Esophagus squamous epithelium (tissue), 5 donors: Measurements from ENCODE around the gene KDM6B. TPM values are rescaled to one million over a fixed set of nuclear protein-coding genes. Genes with fewer than 3 reads are reported as not detected.

Experiments
- DNase-seq: peaks from one replicate; lab custom pipeline; 2025; lab: John Stamatoyannopoulos, UW
- H3K27ac ChIP-seq, 4 donors: fragments of 200-600 bp; sonication (generic); one replicate each; pipeline ENCODE4 v1.5.1; 2016 to 2019; ENCODE audit warnings: mild to moderate bottlenecking in 1 of 4
- H3K27me3 ChIP-seq, 4 donors: fragments of 200-600 bp; sonication (generic); 1 replicate in 3 of 4; 2 replicates in 1 of 4; pipeline versions ENCODE4 v1.5.1 to v1.6.0; 2017 to 2021; ENCODE audit warnings: antibody characterized with exemption in 1 of 4
- H3K36me3 ChIP-seq, 3 donors: fragments of 200-600 bp; sonication (generic); one replicate each; pipeline ENCODE4 v1.5.1; 2016 to 2019
- H3K4me1 ChIP-seq, 3 donors: fragments of 200-600 bp; sonication (generic); one replicate each; pipeline ENCODE4 v1.5.1; 2017 to 2019
- H3K4me3 ChIP-seq, 4 donors: fragments of 200-600 bp; sonication (generic); 1 replicate in 3 of 4; 2 replicates in 1 of 4; pipeline ENCODE4 v1.5.1; 2016 to 2019; ENCODE audit warnings: mild to moderate bottlenecking in 2 of 4, moderate library complexity in 1 of 4
- H3K9me3 ChIP-seq, 3 donors: fragments of 200-600 bp; sonication (generic); one replicate each; pipeline ENCODE4 v1.5.1; 2016 to 2019
- POLR2A ChIP-seq, 4 donors: fragments of 450-650 bp; IDR thresholded peaks; one replicate each; pipeline ENCODE4 v1.6.1; 2017; ENCODE audit warnings: antibody characterized with exemption in 4 of 4, mild to moderate bottlenecking in 4 of 4, moderate library complexity in 3 of 4
- WGBS, 2 donors: methylation state at CpG; one replicate each; pipeline ENCODE4 v1.1.5; 2018; 5-methylcytosine and 5-hydroxymethylcytosine counted together
- intact Hi-C: fragments of 100-400 bp; cut with DNase I; formaldehyde crosslinking; loops from one replicate; pipeline ENCODE4 v1.15.0; 2022
- total RNA-seq, 4 donors: library from RNA; depleted of rRNA; stranded (reverse); fragments of >200 nt; gene quantifications; one replicate each; pipeline ENCODE4 v1.1.0, GENCODE V29; 2016
- TF ChIP-seq, protein P1 (sequence below), 6 experiments: fragments of 450-650 bp in 4 of 6; fragments of 200-600 bp in 2 of 6; sonication (generic) in 2 of 6; IDR thresholded peaks; one replicate each; pipeline ENCODE4 v1.5.1; 2016 to 2019; ENCODE audit warnings: antibody characterized with exemption in 6 of 6, mild to moderate bottlenecking in 4 of 6, moderate library complexity in 4 of 6
- donor health status: DM: yes; HTN: yes; CAD: no.

Gene KDM6B
- total RNA-seq, 4 donors from 2014 or later: 6.7 to 14.6 (median 7.5) TPM

DNA sequence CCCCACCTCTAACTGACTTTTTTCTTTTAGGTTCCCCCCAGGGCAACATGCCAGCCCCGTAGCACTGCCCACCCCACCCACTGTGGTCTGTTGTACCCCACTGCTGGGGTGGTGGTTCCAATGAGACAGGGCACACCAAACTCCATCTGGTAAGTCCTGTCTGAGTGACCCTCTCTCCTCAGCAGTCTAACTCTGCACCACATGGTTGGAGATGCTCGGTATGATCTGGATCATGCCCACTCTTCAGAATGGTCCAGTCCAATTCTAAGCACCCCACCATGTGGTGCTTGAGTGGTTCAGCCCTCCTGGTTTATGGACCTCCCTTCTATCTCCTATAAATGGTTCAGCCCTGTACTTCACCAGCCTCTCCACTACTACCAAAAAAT lies 5.9 kb downstream of the KDM6B start:
- Histone ChIP-seq H3K27ac (peak overlapping the region in 3 of 4 donors; percentile 97 to 99 (median 99)), H3K36me3 (peaks cover 0 to 8% (median 0%) of the 10 kb centered on the region in 3 donors), H3K4me1 (peaks cover 35 to 90% (median 51%) of the 10 kb centered on the region in 3 donors), H3K4me3 (no peak overlapping the region), H3K9me3 (no peaks in the 10 kb centered on the region), H3K27me3 (no peaks in the 10 kb centered on the region)
- TF ChIP-seq, protein P1, sequence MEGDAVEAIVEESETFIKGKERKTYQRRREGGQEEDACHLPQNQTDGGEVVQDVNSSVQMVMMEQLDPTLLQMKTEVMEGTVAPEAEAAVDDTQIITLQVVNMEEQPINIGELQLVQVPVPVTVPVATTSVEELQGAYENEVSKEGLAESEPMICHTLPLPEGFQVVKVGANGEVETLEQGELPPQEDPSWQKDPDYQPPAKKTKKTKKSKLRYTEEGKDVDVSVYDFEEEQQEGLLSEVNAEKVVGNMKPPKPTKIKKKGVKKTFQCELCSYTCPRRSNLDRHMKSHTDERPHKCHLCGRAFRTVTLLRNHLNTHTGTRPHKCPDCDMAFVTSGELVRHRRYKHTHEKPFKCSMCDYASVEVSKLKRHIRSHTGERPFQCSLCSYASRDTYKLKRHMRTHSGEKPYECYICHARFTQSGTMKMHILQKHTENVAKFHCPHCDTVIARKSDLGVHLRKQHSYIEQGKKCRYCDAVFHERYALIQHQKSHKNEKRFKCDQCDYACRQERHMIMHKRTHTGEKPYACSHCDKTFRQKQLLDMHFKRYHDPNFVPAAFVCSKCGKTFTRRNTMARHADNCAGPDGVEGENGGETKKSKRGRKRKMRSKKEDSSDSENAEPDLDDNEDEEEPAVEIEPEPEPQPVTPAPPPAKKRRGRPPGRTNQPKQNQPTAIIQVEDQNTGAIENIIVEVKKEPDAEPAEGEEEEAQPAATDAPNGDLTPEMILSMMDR (IDR thresholded peaks at IDR 0.05): no peak
- TF ChIP-seq POLR2A (IDR thresholded peaks at IDR 0.05): no peak
- intact Hi-C loops: no loop called here
- WGBS, 2 donors: 40 to 54% methylated on average over 1 to 2 of the region's 2 CpGs
- no peak for DNase-seq

DNA sequence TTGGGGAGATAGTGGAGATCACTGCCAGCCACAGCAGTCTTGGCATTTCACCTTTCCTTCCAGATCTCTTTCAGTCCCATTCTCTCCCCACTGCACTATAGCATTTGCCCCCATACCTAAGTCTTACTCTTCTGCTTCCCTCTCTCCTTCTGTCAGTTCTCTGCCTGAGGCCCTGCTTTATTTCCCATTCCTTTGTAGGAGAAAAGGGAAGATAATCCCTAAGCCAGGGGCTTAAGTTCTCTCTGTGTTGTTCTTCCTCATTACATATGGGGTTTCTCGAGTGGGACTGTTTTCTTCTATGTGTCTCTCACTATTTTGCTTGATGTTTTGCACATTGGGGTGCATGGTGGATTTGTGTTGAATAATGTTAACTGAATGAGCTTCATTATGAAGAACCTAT lies 6.4 kb downstream of the KDM6B start:
- H3K27me3 ChIP-seq: no peaks in the 10 kb centered on the region
- no peak for DNase-seq
- H3K9me3 ChIP-seq: no peaks in the 10 kb centered on the region
- WGBS, 2 donors: 17 to 47% methylated on average over 1 of the region's 1 CpG
- peaks cover 41 to 92% (median 57%) of the 10 kb centered on the region in 3 donors for H3K4me1 ChIP-seq
- intact Hi-C loops: no loop called here
- peaks cover 0 to 11% (median 0%) of the 10 kb centered on the region in 3 donors for H3K36me3 ChIP-seq
- TF ChIP-seq, protein P1 (IDR thresholded peaks at IDR 0.05): no peak
- no peak for TF ChIP-seq POLR2A (IDR thresholded peaks at IDR 0.05)
- no peak overlapping the region for H3K4me3 ChIP-seq
- H3K27ac ChIP-seq: peak overlapping the region in 3 of 4 donors; percentile 97 to 99 (median 99)

DNA sequence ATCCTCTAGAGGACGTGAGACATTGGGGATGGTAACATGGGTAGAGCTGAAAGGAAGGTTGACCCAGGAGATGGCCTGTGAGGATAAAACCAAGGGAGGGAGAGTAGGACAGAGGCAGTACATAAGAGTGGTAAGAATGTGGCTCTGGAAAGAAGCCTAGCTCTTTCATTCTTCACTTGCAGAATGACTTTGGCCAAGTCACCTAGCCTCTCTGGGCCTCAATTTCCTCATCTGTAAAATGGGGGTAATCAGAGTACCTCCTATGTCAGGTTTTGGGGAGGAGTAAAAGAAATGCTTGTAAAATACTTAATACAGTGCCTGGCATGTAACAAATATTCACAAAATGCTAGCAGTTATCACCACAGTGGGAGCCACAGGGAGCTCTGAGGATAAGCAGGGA lies 6.9 kb downstream of the KDM6B start:
- Histone ChIP-seq H3K4me3 (peak overlapping the region in 3 of 4 donors; percentile 74 to 81 (median 75)), H3K27ac (peak overlapping the region; percentile 96 to 99 (median 97)), H3K27me3 (no peaks in the 10 kb centered on the region), H3K36me3 (peaks cover 2 to 15% (median 2%) of the 10 kb centered on the region in 3 donors), H3K4me1 (peaks cover 45 to 94% (median 61%) of the 10 kb centered on the region in 3 donors), H3K9me3 (no peaks in the 10 kb centered on the region)
- DNase-seq: no peak
- no peak for TF ChIP-seq POLR2A (IDR thresholded peaks at IDR 0.05)
- TF ChIP-seq, protein P1 (IDR thresholded peaks at IDR 0.05): no peak
- WGBS, 2 donors: 50 to 78% methylated on average over 1 of the region's 1 CpG
- intact Hi-C loops: no loop called here

DNA sequence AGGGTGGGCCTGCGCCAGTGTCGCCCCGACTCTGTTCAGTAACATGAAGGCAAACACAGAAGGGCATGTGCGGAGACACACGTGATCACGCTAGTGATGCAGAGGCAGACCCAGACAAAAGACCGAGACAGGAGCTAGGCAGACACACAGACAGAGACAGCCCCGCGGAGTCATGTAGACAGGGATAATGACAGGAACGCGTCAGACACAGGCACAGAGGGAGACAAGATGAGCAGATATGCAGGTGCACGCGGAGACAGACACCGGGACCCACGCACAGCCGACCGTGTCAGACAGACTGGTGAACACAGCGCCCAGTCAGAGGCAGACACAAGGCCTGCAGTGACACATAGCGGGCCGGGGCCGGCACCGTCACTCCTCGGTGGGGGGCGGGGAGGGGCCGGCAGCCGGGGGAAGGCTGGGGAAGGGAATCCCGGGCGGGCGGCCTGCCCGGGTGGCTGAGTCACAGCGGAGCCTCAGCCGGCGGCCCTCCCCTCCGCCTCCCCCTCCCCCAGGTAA lies 7.4 kb downstream of the KDM6B start:
- no peak for DNase-seq
- peaks cover 46 to 94% (median 62%) of the 10 kb centered on the region in 3 donors for H3K4me1 ChIP-seq

DNA sequence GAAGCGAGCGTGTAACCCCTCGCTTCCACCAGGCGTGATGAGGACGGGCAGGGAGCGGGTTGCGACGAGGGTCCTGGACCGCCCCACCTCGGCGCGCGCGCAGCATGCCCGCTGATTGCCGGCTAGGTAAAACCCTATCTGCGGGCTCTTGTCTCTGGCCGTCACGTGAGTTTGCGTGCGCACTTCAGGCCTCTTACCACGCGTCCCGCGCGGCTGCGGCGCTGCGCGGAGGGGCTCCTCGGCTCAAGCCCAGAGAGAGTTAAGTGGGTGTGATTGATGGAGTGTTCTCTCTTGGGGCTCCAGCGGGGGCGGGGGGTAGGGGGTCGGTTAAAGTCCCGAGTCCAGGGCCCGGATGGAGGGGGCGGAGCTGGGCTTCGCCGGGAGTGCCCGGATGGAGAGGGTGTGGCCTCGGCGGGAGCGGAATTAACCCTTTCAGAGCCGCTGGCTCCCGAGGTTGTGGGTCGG lies 7.9 kb downstream of the KDM6B start:
- TF ChIP-seq, protein P1 (IDR thresholded peaks at IDR 0.05): peak in 2 of 6 experiments; percentile 2 to 18
- TF ChIP-seq POLR2A (IDR thresholded peaks at IDR 0.05): no peak
- Histone ChIP-seq H3K36me3 (peaks cover 11 to 26% (median 12%) of the 10 kb centered on the region in 3 donors), H3K4me3 (peak overlapping the region; percentile 67 to 81 (median 74)), H3K9me3 (no peaks in the 10 kb centered on the region), H3K4me1 (peaks cover 42 to 90% (median 57%) of the 10 kb centered on the region in 3 donors), H3K27me3 (no peaks in the 10 kb centered on the region), H3K27ac (peak overlapping the region; percentile 96 to 99 (median 97))
- WGBS, 2 donors: 0% methylated on average over 9 of the region's 46 CpGs; no CpG with 5 or more reads in 1 of the 2 donors
- no peak for DNase-seq
- intact Hi-C loops: no loop called here

More for the DNA sequence above, 7.4 kb downstream of the KDM6B start:
- peaks cover 6 to 21% (median 8%) of the 10 kb centered on the region in 3 donors for H3K36me3 ChIP-seq
- TF ChIP-seq, protein P1 (IDR thresholded peaks at IDR 0.05): peak in 1 of 6 experiments; percentile 23
- peak in 1 of 4 donors; percentile 32 for TF ChIP-seq POLR2A (IDR thresholded peaks at IDR 0.05)
- 4% methylated on average over 11 to 14 of the region's 34 CpGs for WGBS, 2 donors
- intact Hi-C loops: no loop called here
- no peaks in the 10 kb centered on the region for H3K9me3 ChIP-seq
- H3K27me3 ChIP-seq: no peaks in the 10 kb centered on the region
- peak overlapping the region; percentile 67 to 81 (median 74) for H3K4me3 ChIP-seq
- peak overlapping the region; percentile 96 to 99 (median 97) for H3K27ac ChIP-seq
